Measurements from ENCODE around the gene R3HDM4. TPM values are rescaled to one million over a fixed set of nuclear protein-coding genes. Genes with fewer than 3 reads are reported as not detected.
"Not testable (repeated sequence)": the region's sequence is repeated elsewhere in the genome, so short reads cannot be mapped to it uniquely, and the experiment has no call there.

The R3HDM4 gene
- 44.1 TPM for polyA plus RNA-seq (2013, experiment 1 of 2)
- polyA plus RNA-seq (2013, experiment 2 of 2) = 48.1 TPM

DNA sequence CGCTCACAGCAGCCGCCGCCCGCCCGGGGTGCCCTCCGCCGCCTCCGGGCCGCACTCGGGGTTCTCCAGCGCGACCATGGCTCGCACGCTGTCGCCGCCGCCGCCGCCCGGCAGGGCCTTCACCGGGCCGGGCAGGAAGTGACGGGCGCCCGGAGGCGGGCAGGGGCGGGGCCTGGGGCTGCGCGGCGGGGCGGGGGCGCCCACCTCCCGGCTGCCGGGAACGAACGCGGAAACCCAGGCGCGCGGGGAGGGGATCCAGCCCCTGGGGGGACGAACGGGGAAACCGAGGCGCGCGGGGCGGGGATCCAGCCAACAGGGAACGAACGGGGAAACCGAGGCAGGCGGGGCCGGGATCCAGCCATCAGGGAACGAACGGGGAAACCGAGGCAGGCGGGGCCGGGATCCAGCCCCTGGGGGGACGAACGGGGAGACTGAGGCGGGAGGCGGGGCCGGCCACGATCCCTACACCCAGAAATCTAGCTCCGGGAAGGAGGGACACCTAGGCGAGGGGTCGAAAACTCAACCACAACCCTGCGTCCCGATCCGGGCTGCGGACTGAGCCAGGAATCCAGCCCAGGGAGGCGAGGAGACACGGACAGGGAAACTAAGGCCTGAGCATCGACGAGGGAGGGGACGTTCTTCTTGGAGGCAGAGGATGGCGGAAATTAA is at the start of gene R3HDM4:
R3HDM4 (minus strand) TSS at position 140 of the 669 bp plus-strand sequence; CDS start at position 78, 62 bp downstream.
- Histone ChIP-seq H3K4me1 (ENCODE audit: insufficient read depth, low read length) (0 out of 2 replicates have a peak, but pooled peaks cover 4% of the 10 kb centered on the region), H3K9ac (ENCODE audit: low read depth, low read length) (peak within 1 kb of the TSS; percentile 47; the same call in 1 of the 2 replicates)
- 2% methylated on average over 76 of the region's 76 CpGs for WGBS

GRCh38 chr19:961866-962620 is 49.0 kb upstream of the R3HDM4 start:
- Histone ChIP-seq H3K27ac (ENCODE audit: low read depth, low read length) (no peak overlapping the region), H3K27me3 (ENCODE audit: insufficient read depth, low read length) (no peaks in the 10 kb centered on the region), H3K4me1 (ENCODE audit: insufficient read depth, low read length) (peaks cover 4% of the 10 kb centered on the region; the same call in 1 of the 2 replicates), H3K36me3 (ENCODE audit: insufficient read depth, low read length) (peaks cover 45% of the 10 kb centered on the region), H3K9me3 (ENCODE audit: insufficient read depth, low read depth, low read length) (no peaks in the 10 kb centered on the region), H3K9ac (ENCODE audit: low read depth, low read length) (no peak overlapping the region), H3K4me3 (ENCODE audit: low read length) (no peak overlapping the region)
- WGBS = 80% methylated on average over 14 of the region's 14 CpGs

More for the DNA sequence above, at the start of gene R3HDM4:
- Histone ChIP-seq H3K36me3 (ENCODE audit: insufficient read depth, low read length) (no peaks in the 10 kb centered on the region), H3K9me3 (ENCODE audit: insufficient read depth, low read depth, low read length) (no peaks in the 10 kb centered on the region), H3K27me3 (ENCODE audit: insufficient read depth, low read length) (peaks cover 18% of the 10 kb centered on the region), H3K27ac (ENCODE audit: low read depth, low read length) (peak within 1 kb of the TSS; percentile 41; the same call in 1 of the 2 replicates), H3K4me3 (ENCODE audit: low read length) (peak within 1 kb of the TSS; percentile 79)

DNA sequence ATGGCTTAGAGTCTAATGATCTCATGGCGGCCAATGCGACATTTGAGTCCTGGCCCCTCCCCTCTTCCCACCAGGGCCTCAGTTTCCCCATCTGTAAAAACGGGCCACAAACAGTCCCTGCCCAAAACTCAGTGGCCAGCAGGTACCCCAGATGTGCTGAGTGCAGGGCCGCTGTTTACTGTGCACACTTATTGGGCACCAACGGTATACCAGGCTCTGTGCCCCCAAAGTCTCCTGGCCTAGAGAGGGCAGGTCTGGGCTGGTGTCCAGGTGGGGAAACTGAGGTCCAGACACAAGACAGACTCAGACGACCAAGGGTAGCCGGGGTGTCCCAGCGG is 47.6 kb upstream of the R3HDM4 start:
- Histone ChIP-seq H3K4me3 (ENCODE audit: low read length) (no peak overlapping the region), H3K9ac (ENCODE audit: low read depth, low read length) (no peak overlapping the region), H3K4me1 (ENCODE audit: insufficient read depth, low read length) (peaks cover 8% of the 10 kb centered on the region; the same call in 1 of the 2 replicates), H3K36me3 (ENCODE audit: insufficient read depth, low read length) (peaks cover 36% of the 10 kb centered on the region), H3K9me3 (ENCODE audit: insufficient read depth, low read depth, low read length) (no peaks in the 10 kb centered on the region), H3K27me3 (ENCODE audit: insufficient read depth, low read length) (no peaks in the 10 kb centered on the region), H3K27ac (ENCODE audit: low read depth, low read length) (no peak overlapping the region)
- WGBS = 89% methylated on average over 8 of the region's 8 CpGs

DNA sequence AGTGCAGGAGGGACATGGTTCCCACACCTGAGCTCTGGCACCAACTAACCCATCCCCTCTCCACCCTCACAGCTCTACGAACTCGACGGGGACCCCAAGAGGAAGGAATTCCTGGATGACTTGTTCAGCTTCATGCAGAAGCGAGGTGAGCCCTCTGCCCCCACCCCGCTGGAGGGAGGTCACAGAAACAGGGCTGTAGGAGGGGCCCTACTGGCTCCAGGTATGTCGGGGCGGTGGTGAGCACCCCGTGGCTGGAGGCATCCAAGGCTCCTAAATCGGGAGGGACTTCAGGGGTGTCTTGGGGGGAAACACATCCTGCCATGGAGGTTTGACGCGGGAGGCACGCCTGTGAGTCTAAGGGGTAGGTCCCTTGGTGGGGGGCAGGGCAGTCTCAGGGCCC is 47.0 kb upstream of the R3HDM4 start:
- Histone ChIP-seq H3K9me3 (ENCODE audit: insufficient read depth, low read depth, low read length) (no peaks in the 10 kb centered on the region), H3K9ac (ENCODE audit: low read depth, low read length) (no peak overlapping the region), H3K27me3 (ENCODE audit: insufficient read depth, low read length) (no peaks in the 10 kb centered on the region), H3K4me1 (ENCODE audit: insufficient read depth, low read length) (peaks cover 8% of the 10 kb centered on the region; the same call in 1 of the 2 replicates), H3K4me3 (ENCODE audit: low read length) (no peak overlapping the region), H3K36me3 (ENCODE audit: insufficient read depth, low read length) (peaks cover 30% of the 10 kb centered on the region), H3K27ac (ENCODE audit: low read depth, low read length) (peak overlapping the region; percentile 43)
- WGBS = 64% methylated on average over 12 of the region's 12 CpGs

DNA sequence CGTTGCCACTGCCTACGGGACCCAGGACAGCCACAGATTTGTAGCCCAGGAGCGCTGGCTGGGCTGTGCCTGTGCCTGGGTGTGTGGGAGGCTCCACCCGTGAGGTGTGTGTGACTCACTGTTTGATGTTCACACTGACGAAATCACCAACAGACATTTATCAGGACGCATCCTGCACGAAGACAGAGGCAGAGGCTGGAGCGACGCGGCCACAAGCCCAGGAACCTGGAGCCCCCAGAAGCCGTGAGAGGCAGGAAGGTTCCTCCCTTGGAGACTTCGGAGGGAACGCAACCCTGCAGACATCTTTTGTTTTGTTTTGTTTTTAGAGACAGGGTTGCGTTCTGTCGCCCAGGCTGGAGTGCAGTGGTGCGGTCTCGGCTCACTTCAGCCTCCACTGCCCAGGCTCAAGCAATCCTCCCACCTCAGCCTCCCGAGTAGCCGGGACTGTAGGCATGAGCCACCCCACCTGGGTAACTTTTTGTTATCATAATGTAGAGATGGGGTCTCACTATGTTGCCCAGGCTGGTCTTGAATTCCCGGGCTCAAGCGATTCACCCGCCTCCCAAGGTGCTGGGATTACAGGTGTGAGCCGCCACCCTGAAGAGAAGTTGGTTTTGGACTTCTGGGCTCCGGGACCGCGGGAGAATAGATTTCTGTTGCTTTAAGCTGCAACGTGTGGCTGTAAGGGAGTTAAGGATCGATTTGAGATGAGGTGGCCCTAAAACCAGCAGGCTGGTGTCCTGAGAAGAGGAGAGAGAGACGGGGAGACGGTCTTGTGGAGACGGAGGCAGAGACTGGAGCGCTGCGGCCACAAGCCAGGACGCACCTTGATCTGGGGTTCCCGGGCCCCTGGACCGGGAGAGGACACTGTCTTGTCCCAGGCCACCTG is 46.2 kb upstream of the R3HDM4 start:
- Histone ChIP-seq H3K9me3 (ENCODE audit: insufficient read depth, low read depth, low read length) (no peaks in the 10 kb centered on the region), H3K36me3 (ENCODE audit: insufficient read depth, low read length) (peaks cover 22% of the 10 kb centered on the region; the same call in 1 of the 2 replicates), H3K27ac (ENCODE audit: low read depth, low read length) (peak overlapping the region; percentile 43), H3K4me3 (ENCODE audit: low read length) (no peak overlapping the region), H3K27me3 (ENCODE audit: insufficient read depth, low read length) (no peaks in the 10 kb centered on the region), H3K9ac (ENCODE audit: low read depth, low read length) (no peak overlapping the region), H3K4me1 (ENCODE audit: insufficient read depth, low read length) (peaks cover 11% of the 10 kb centered on the region; the same call in 1 of the 2 replicates)
- WGBS = 94% methylated on average over 36 of the region's 36 CpGs

DNA sequence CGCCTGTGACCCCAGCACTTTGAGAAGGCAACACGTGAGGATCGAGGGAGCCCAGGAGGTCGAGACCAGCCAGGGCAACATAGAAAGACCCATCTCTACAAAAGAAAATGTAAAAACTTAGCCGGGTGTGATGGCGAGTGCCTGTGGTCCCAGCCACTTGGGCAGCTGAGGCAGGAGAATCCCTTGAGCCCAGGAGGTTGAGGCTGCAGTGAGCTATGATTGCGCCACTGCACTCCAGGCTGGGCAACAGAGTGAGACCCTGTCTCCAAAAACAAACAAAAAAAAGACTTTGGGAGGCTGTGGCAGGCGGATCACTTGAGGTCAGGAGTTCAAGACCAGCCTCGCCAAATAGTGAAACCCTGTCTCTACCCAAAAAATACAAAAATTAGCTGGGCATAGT is 44.6 kb upstream of the R3HDM4 start:
- peak overlapping the region; percentile 66 for H3K27ac ChIP-seq (ENCODE audit: low read depth, low read length)
- peaks cover 16% of the 10 kb centered on the region; the same call in 1 of the 2 replicates for H3K36me3 ChIP-seq (ENCODE audit: insufficient read depth, low read length)
- not testable (repeated sequence) for H3K9ac ChIP-seq (ENCODE audit: low read depth, low read length); H3K4me3 ChIP-seq (ENCODE audit: low read length); H3K27me3 ChIP-seq (ENCODE audit: insufficient read depth, low read length); H3K9me3 ChIP-seq (ENCODE audit: insufficient read depth, low read depth, low read length)
- 91% methylated on average over 9 of the region's 9 CpGs for WGBS
- peaks cover 17% of the 10 kb centered on the region; the same call in 1 of the 2 replicates for H3K4me1 ChIP-seq (ENCODE audit: insufficient read depth, low read length)

DNA sequence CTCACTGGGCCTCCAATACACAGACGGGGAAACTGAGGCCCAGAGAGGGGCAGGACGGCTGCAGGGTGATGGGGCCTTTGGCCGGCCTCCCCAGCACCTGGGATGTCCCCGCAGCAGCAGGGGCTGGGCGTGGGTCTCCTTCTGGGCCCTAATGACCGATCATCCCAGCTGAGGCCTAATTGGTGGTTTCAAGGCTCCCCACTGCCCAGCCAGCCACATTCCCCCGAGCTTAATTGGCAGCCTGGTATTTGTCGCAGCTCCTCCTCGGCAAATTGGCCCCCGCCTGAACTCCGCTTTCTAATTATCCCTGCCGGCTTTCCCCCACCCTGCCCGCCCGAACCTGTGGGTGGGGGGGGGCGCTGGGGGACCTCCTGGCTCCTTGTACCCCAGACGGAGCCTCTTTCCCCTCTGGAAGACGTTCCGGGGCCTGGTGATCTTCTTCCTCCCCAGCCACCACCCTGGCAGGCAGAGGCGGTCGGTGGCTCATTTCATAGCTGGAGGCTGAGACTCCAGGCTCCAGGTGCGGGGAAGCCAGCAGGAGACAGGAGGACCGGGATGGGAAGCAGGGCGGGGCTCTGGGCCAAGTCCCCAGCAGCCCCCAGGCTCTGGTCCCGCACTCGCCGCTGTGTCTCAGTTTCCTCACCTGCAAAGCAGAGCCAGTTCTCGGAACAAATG is 43.9 kb upstream of the R3HDM4 start:
- Histone ChIP-seq H3K9me3 (ENCODE audit: insufficient read depth, low read depth, low read length) (no peaks in the 10 kb centered on the region), H3K4me1 (ENCODE audit: insufficient read depth, low read length) (peaks cover 21% of the 10 kb centered on the region; the same call in 1 of the 2 replicates), H3K27ac (ENCODE audit: low read depth, low read length) (peak overlapping the region; percentile 66), H3K9ac (ENCODE audit: low read depth, low read length) (peak overlapping the region; percentile 63), H3K4me3 (ENCODE audit: low read length) (no peak overlapping the region), H3K36me3 (ENCODE audit: insufficient read depth, low read length) (peaks cover 16% of the 10 kb centered on the region; the same call in 1 of the 2 replicates), H3K27me3 (ENCODE audit: insufficient read depth, low read length) (no peaks in the 10 kb centered on the region)
- 44% methylated on average over 27 of the region's 27 CpGs for WGBS

DNA sequence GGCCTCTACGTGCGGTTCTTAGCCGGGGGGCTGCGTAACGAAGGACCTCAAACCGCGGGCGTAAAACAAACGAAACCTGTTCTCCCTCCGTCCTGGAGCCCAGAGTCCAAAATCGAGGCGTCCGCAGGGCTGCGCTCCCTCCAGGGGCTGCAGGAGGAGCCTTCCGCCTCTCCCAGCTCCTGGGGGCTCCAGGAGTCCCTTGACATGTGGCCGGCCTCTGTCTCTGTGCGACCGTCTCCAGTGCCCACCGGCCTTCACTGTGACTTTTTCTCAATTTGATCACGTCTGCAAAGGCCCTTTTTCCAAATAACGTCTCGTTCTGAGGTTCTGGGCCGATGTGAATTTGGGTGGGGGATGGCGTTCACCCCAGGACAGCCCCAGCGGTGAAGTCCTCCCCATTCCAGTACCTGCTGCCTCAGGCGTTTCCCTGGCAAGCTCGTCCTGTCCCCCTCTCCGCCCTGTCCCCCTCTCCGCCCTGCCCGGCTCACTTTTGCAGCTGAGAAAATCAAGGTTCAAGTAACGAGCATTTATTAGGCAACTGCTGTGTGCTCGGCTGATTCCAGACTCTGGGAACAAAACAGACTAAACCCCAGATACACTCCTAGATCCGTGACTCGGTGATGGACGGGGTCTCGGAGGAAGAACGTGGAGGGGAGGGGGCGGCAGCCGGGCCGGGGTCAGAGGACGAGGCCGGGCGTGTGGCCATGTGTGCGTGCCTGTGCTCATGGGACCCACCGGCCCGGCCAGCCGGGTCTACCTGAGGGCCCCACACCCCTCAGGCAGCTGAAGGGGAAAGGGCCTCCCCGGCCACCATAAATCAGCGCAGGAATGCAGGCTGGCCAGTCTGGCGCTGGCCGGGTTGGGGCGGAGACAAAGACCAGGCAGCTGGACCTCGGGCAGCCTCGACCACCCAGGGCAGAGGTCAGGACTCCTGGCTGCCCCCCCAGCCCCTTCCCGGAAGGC is 43.1 kb upstream of the R3HDM4 start:
- WGBS = 79% methylated on average over 55 of the region's 55 CpGs
- H3K9ac ChIP-seq (ENCODE audit: low read depth, low read length) = peak overlapping the region; percentile 63
- H3K4me1 ChIP-seq (ENCODE audit: insufficient read depth, low read length) = peaks cover 21% of the 10 kb centered on the region; the same call in 1 of the 2 replicates
- no peaks in the 10 kb centered on the region for H3K27me3 ChIP-seq (ENCODE audit: insufficient read depth, low read length)
- peaks cover 10% of the 10 kb centered on the region; the same call in 1 of the 2 replicates for H3K36me3 ChIP-seq (ENCODE audit: insufficient read depth, low read length)
- peak overlapping the region; percentile 66 for H3K27ac ChIP-seq (ENCODE audit: low read depth, low read length)
- no peaks in the 10 kb centered on the region for H3K9me3 ChIP-seq (ENCODE audit: insufficient read depth, low read depth, low read length)
- H3K4me3 ChIP-seq (ENCODE audit: low read length) = no peak overlapping the region

GRCh38 chr19:954672-955494 is 41.9 kb upstream of the R3HDM4 start:
- Histone ChIP-seq H3K27ac (ENCODE audit: low read depth, low read length) (no peak overlapping the region; the same call in 1 of the 2 replicates), H3K27me3 (ENCODE audit: insufficient read depth, low read length) (no peaks in the 10 kb centered on the region), H3K4me3 (ENCODE audit: low read length) (no peak overlapping the region), H3K9ac (ENCODE audit: low read depth, low read length) (no peak overlapping the region), H3K9me3 (ENCODE audit: insufficient read depth, low read depth, low read length) (no peaks in the 10 kb centered on the region), H3K4me1 (ENCODE audit: insufficient read depth, low read length) (peaks cover 21% of the 10 kb centered on the region; the same call in 1 of the 2 replicates), H3K36me3 (ENCODE audit: insufficient read depth, low read length) (peaks cover 4% of the 10 kb centered on the region; the same call in 1 of the 2 replicates)
- WGBS = 80% methylated on average over 43 of the region's 43 CpGs

Data from HUES64 (cell line).